Spinal cord (tissue), 10 donors: ENCODE measurements around the gene TRIM47. TPM values are rescaled to one million over a fixed set of nuclear protein-coding genes. Genes with fewer than 3 reads are reported as not detected.

Source experiments
- DNase-seq, 6 donors: peaks; one replicate each; pipeline versions ENCODE4 v3.0.0 to v3.0.0-alpha.2; 2013 to 2015; ENCODE audit warnings: low spot score in 6 of 6, low read depth in 4 of 6
- H3K27ac ChIP-seq: one replicate; pipeline ENCODE4 v1.5.1; 2013; ENCODE audit warnings: low read depth, low read length, control low read depth
- H3K27me3 ChIP-seq: one replicate; pipeline ENCODE4 v1.6.1; 2013; ENCODE audit warnings: low read length; ENCODE audit not compliant: control insufficient read depth, insufficient read depth
- H3K36me3 ChIP-seq: one replicate; pipeline ENCODE4 v1.6.1; 2013; ENCODE audit warnings: low read length; ENCODE audit not compliant: control insufficient read depth, insufficient read depth
- H3K4me1 ChIP-seq: one replicate; pipeline ENCODE4 v1.6.1; 2013; ENCODE audit warnings: low read length; ENCODE audit not compliant: control insufficient read depth, insufficient read depth
- H3K4me3 ChIP-seq: one replicate; pipeline ENCODE4 v1.5.1; 2013; ENCODE audit warnings: low read depth, low read length, control low read depth
- H3K9me3 ChIP-seq: one replicate; pipeline ENCODE4 v1.6.1; 2013; ENCODE audit warnings: low read length; ENCODE audit not compliant: control insufficient read depth, insufficient read depth
- WGBS: methylation state at CpG from one replicate; pipeline ENCODE4 v1.1.5; 2013; ENCODE audit warnings: missing lambda C conversion rate; ENCODE audit not compliant: insufficient coverage; 5-methylcytosine and 5-hydroxymethylcytosine counted together
- polyA plus RNA-seq, 2 donors: library from polyadenylated mRNA; unstranded; fragments of 120-200 nt; gene quantifications; one replicate each; pipeline ENCODE4 v1.2.1, GENCODE V29; 2013; ENCODE audit not compliant: insufficient read length in 2 of 2
- total RNA-seq, 2 donors: library from RNA; depleted of rRNA in 1 of 2; stranded (reverse); fragments of 120-200 nt in 1 of 2; fragments of >200 nt in 1 of 2; gene quantifications; one replicate each; pipeline versions ENCODE4 v1.2.3 to v1.2.4, GENCODE V29; 2013 to 2014
- donor health status: healthy.

The TRIM47 gene
- total and polyA plus RNA-seq, 4 donors = 31.3 to 53.6 (median 45.0) TPM

DNA sequence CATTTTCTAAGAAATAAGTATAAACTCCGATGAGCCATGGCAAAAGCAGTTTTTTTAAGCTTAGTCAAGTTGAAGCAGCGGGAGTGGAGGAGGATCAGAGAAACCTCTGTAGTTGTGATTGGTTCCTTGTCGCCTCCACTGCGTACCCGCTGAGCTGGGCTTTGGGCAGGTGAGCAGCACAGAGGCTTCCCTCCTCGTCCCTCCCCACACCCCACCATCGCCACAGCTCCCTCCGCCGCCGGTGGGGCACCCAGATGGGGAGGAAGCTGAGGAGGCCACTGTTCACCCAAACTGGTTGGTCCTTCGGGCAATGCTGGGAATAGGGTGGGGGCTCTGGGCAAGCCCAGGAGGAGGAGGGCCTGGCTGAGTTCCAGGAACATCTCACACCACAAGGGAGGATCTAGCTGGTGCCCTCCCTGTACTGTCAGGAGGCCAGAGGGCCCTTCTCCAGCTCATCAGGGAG, 31.5 kb upstream of the TRIM47 start:
- DNase-seq = no peak
- WGBS = no CpG with 5 or more reads among the region's 11 CpGs
- Histone ChIP-seq H3K36me3 (peaks cover 48% of the 10 kb centered on the region), H3K4me3 (no peak overlapping the region), H3K4me1 (peaks cover 22% of the 10 kb centered on the region), H3K9me3 (no peaks in the 10 kb centered on the region), H3K27ac (no peak overlapping the region), H3K27me3 (no peaks in the 10 kb centered on the region)

DNA sequence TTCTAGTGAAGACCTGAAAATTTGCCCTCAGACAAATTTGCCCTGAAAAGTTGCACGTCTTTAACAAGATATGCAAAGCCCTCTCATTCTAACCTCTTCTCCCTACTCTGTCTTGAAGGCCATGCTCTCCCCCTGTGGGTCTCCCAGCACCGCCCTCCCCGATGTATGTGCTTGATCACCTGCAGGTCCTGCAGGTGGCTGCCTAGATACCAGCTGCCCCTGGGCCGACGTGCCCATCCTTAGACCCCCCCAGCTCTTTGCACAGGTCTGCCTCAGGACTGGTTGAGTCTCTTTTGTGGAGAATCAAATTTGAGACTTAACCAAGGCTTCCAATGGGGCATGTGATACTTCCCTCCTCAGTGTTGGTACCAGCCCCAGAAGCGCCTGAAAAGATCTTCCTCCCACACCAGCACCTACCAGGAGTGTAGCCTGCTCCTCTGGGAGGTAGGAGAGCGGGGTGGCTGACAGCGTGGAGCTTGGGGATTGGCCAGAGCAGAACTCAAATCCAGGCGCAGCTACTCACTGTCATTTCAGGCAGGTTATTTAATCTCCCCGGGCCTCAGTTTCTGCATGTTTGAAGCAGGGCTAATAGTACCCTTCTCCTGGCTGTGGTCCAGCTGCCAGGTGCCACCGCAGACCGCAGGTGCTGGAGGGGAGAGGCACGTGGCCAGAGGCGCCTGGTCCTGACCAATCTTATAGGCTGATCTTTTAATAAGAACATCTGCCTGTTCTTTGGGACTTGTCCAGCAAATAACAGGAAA, 30.9 kb upstream of the TRIM47 start:
- WGBS = 94% methylated on average over 10 of the region's 14 CpGs
- no peak for DNase-seq
- Histone ChIP-seq H3K4me3 (no peak overlapping the region), H3K27me3 (no peaks in the 10 kb centered on the region), H3K9me3 (no peaks in the 10 kb centered on the region), H3K36me3 (peaks cover 42% of the 10 kb centered on the region), H3K27ac (no peak overlapping the region), H3K4me1 (peaks cover 24% of the 10 kb centered on the region)

DNA sequence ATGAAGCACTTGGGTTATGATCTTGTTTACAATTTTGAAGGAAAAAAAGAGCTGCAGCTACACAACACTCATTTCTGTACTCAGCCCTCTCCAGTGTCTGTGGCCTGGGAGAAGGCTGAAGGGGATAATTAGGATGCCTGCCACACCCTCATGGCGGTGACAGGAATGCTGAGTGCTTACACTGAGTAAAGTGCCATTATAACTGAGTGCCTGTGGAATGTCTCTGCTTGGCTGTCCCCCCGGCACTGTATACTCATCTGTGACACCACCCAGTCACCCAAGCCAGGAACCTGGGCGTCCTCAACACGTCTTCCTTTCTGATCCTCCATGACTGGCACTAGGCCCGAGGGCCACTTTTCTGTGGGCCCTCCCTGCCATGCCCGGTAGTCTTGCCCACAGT, 29.8 kb upstream of the TRIM47 start:
- Histone ChIP-seq H3K4me1 (peaks cover 32% of the 10 kb centered on the region), H3K9me3 (no peaks in the 10 kb centered on the region), H3K4me3 (no peak overlapping the region), H3K27ac (no peak overlapping the region), H3K27me3 (no peaks in the 10 kb centered on the region), H3K36me3 (peaks cover 32% of the 10 kb centered on the region)
- peak in 1 of 6 donors; percentile 23 for DNase-seq
- WGBS = 38% methylated on average over 6 of the region's 6 CpGs

DNA sequence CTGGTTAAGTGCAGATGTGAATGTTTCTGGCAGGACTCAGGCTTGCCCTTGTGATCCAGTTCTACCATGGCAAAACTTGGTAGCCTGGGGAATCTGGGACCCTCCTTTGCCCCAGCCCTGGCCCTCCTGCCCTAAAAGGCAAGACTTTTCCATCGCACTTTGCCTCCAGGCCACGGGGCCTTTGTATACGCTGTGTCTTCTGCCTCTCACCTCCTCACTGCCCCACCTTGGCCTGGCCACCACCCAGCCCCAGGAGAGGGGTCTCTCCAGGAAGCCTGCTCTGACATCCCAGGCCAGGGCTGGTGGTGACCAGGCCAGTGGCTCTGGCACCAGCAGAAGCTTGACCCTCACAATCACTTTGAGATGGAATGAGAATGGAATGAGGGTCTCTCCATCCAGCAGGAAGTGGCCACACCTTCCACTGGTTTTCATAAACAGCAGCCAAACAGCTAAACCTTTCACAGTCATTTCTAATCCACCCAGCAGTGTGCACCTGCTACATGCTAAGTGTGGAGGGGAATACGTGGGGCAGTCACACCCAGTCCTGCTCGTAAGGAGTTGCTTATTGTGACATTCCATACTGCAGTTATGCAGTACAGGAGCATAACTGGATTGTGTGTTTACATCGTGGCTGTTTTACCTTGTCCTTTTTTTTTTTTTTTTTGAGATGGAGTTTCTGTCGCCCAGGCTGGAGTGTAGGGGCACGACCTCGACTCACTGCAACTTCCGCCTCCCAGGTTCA, 27.9 kb upstream of the TRIM47 start:
- Histone ChIP-seq H3K4me3 (no peak overlapping the region), H3K27ac (no peak overlapping the region), H3K9me3 (no peaks in the 10 kb centered on the region), H3K27me3 (no peaks in the 10 kb centered on the region), H3K4me1 (peaks cover 36% of the 10 kb centered on the region), H3K36me3 (peaks cover 42% of the 10 kb centered on the region)
- no peak for DNase-seq
- WGBS = 85% methylated on average over 6 of the region's 10 CpGs

DNA sequence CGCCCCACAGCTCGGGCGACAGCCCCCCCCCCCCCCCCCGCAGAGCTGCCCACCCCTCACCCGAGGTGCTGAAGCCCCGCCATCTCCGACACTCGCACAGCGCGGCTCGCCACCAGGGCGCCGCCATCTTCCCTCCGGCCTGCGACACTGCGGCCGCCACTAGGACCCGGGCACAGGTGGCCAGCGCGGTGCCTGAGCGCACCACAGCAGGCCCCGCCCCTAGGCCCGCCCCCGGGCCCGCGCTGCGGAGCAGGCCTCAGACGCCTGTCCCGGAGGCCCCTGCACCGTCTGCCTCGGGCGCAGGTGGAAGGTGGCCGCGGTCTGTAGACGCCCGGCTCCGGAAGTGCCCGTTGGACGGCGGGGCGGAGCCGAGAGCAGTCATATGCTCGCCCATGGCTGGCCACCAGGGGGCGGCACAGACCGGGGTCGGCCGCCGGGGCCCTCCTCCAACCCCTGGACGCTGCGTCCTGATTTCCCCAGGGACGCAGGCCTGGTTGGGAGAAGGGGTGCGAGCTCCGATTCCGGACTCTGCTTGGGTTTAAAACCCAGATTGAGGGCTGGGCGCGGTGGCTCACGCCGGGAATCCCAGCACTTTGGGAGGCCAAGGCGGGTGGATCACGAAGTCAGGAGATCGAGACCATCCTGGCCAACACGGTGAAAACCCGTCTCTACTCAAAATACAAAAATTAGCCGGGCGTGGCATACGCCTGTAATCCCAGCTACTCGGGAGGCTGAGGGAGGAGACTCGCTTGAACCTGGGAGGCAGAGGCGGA, 26.6 kb upstream of the TRIM47 start, which contains the start of gene MRPL38:
MRPL38 (minus strand) TSS at position 136 of the 773 bp plus-strand sequence; CDS start at position 127, 9 bp downstream.
- no peaks in the 10 kb centered on the region for H3K9me3 ChIP-seq
- H3K4me1 ChIP-seq = peaks cover 29% of the 10 kb centered on the region
- H3K4me3 ChIP-seq = peak within 1 kb of the TSS; percentile 74
- WGBS = under 1% methylated on average over 57 of the region's 69 CpGs
- H3K36me3 ChIP-seq = peaks cover 42% of the 10 kb centered on the region
- no peaks in the 10 kb centered on the region for H3K27me3 ChIP-seq
- DNase-seq = peak; percentile 71 to 96 (median 82)
- H3K27ac ChIP-seq = peak within 1 kb of the TSS; percentile 89

DNA sequence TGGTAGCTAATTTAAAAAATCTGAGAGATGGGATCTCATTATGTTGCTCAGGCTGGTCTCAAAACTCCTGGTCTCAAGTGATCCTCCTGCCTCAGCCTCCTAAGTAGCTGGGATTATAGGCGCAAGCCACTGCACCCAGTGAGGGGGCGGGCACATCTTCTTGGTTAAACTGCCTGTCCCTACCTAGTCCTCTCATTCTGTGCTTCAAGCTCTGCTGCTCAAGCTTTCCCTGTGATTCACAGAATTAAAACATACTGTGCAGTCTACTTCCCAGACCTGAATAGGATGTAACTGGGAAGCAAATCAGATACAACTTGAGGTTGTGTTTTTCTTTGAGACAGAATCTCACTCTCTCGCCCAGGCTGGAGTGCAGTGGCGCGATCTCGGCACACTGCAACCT, 24.0 kb upstream of the TRIM47 start:
- no peak overlapping the region for H3K27ac ChIP-seq
- H3K4me3 ChIP-seq = no peak overlapping the region
- 98% methylated on average over 5 of the region's 6 CpGs for WGBS
- H3K9me3 ChIP-seq = no peaks in the 10 kb centered on the region
- DNase-seq = no peak
- H3K27me3 ChIP-seq = no peaks in the 10 kb centered on the region
- H3K36me3 ChIP-seq = peaks cover 57% of the 10 kb centered on the region
- peaks cover 27% of the 10 kb centered on the region for H3K4me1 ChIP-seq

DNA sequence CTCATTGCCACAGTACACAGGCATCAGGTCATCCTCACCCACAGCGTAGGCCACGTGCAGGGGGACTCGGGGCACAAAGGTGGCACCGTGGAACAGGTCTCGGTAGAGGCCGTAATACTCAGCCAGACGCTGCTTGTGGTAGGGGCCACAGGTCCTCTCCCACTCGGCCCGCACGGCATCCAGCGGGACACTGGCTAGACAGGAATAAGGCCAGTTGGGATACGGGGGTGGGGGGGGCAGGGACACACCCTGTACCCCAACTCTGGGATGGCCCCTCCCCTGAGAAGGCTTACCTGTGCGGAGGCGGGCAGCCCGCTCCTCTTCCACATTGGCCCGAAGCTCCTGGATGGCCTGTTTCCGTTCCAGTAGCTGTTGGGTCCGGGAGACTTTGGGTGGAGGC, 23.3 kb upstream of the TRIM47 start:
- WGBS = 94% methylated on average over 15 of the region's 18 CpGs
- peaks cover 61% of the 10 kb centered on the region for H3K36me3 ChIP-seq

DNA sequence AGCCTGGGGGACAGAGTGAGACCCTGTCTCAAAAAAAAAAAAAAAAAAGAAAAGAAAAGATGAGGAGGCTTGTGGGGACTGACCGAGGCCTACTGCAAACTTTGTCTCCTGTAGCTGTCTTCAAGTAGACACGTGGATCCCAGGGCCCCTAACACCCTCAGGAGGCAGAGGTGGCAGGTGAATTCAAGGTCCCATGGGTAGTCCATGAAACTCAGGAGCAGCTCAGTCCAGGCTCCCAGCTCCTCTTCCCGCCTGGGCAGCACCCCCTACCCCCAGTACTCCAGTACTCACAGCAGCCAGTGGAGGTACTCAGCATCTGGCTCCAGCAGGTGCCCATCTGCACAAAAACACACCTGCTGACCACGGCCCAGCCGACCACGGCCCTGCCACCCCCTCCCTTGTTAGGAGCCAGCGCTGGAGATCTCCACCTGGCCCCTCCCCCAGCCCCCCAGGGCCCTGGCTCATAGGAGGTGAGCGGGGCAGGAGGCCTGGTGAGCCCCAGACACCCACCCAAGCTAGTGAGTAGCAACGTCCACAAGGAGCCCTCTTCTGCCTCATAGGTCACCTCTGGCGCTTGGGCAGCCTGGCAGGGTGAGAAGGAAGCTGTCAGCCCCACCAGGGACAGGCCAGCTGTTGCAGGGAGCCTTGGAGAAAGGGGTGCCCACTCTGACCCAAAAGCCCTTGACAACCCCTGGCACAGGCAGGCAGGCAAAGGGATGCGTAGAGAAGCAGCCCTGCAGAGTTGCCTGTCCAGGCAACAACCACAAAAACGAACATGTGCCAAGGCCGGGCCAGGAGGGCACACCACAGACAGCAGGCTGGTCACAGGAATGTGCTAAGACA, 22.5 kb upstream of the TRIM47 start:
- DNase-seq = no peak
- H3K9me3 ChIP-seq = no peaks in the 10 kb centered on the region
- H3K36me3 ChIP-seq = peaks cover 61% of the 10 kb centered on the region
- H3K4me1 ChIP-seq = peaks cover 35% of the 10 kb centered on the region
- no peak overlapping the region for H3K27ac ChIP-seq
- WGBS = 91% methylated on average over 9 of the region's 13 CpGs
- H3K4me3 ChIP-seq = no peak overlapping the region
- no peaks in the 10 kb centered on the region for H3K27me3 ChIP-seq

More for the DNA sequence above, 23.3 kb upstream of the TRIM47 start:
- no peak overlapping the region for H3K27ac ChIP-seq
- peaks cover 32% of the 10 kb centered on the region for H3K4me1 ChIP-seq
- no peak for DNase-seq
- no peaks in the 10 kb centered on the region for H3K27me3 ChIP-seq
- H3K4me3 ChIP-seq = no peak overlapping the region
- no peaks in the 10 kb centered on the region for H3K9me3 ChIP-seq
